Brain microvascular endothelial cell (primary cell): ENCODE measurements around the gene MYLK.
"Not testable (repeated sequence)": the region's sequence is repeated elsewhere in the genome, so short reads cannot be mapped to it uniquely, and the experiment has no call there.

Source experiments
- DNase-seq: peaks from one replicate; pipeline ENCODE4 v3.0.0-alpha.2; 2020
- H3K27ac ChIP-seq: fragments of 250-450 bp; sonication (Bioruptor Pico); 2 replicates; pipeline ENCODE4 v1.5.1; 2020; ENCODE audit warnings: mild to moderate bottlenecking, moderate library complexity
- H3K27me3 ChIP-seq: fragments of 250-450 bp; sonication (Bioruptor Pico); replicated peaks from 2 replicates; pipeline ENCODE4 v1.5.1; 2020; ENCODE audit warnings: mild to moderate bottlenecking
- H3K36me3 ChIP-seq: fragments of 250-450 bp; sonication (Bioruptor Pico); replicated peaks from 2 replicates; pipeline ENCODE4 v1.5.1; 2020; ENCODE audit warnings: mild to moderate bottlenecking
- H3K4me3 ChIP-seq: 2 replicates; pipeline ENCODE4 v1.5.1; 2011; ENCODE audit warnings: low read depth, mild to moderate bottlenecking, control low read depth, low read length, moderate library complexity
- in situ Hi-C: cut with HindIII; loops from 2 replicates; pipeline ENCODE4 v1.10.0; 2017; ENCODE audit warnings: low sequenced_read_pairs, low pct_ligation_motif_present
- TF ChIP-seq, protein P1 (sequence below): IDR thresholded peaks from 2 replicates; pipeline ENCODE4 v1.5.1; 2011; ENCODE audit warnings: low read depth, mild to moderate bottlenecking, moderate library complexity, low read length, control low read depth, inconsistent platforms; ENCODE audit errors: missing control alignments

MYLK gene

DNA sequence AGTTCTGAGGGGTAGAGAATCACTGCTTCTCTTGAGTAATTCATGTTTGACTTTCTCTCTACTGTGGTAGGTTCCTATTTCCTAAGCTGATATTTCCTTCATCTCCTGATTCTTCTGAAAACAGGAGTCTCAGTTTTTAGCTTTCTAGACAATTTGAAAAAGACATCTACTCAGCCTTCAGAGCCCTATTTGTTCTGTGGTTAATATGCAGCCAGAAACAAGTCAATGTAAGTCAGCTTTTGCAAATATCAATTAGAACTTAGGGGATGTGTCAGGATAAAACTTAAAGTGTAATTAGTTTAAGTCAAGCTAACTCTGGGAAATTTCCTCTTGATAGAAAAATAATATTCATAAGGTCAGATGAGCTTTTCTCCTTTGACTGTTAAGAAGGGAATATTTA is 277.6 kb downstream of the MYLK start:
- Histone ChIP-seq H3K36me3 (peaks cover 3% of the 10 kb centered on the region), H3K27ac (no peak overlapping the region), H3K4me3 (no peak overlapping the region), H3K27me3 (no peaks in the 10 kb centered on the region)
- no peak for DNase-seq
- in situ Hi-C loops = no loop called here
- TF ChIP-seq, protein P1, sequence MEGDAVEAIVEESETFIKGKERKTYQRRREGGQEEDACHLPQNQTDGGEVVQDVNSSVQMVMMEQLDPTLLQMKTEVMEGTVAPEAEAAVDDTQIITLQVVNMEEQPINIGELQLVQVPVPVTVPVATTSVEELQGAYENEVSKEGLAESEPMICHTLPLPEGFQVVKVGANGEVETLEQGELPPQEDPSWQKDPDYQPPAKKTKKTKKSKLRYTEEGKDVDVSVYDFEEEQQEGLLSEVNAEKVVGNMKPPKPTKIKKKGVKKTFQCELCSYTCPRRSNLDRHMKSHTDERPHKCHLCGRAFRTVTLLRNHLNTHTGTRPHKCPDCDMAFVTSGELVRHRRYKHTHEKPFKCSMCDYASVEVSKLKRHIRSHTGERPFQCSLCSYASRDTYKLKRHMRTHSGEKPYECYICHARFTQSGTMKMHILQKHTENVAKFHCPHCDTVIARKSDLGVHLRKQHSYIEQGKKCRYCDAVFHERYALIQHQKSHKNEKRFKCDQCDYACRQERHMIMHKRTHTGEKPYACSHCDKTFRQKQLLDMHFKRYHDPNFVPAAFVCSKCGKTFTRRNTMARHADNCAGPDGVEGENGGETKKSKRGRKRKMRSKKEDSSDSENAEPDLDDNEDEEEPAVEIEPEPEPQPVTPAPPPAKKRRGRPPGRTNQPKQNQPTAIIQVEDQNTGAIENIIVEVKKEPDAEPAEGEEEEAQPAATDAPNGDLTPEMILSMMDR = no peak

- Histone ChIP-seq H3K36me3 (peaks cover 3% of the 10 kb centered on the region), H3K27me3 (no peaks in the 10 kb centered on the region), H3K27ac (no peak overlapping the region), H3K4me3 (no peak overlapping the region)
- TF ChIP-seq, protein P1 = no peak
- no peak for DNase-seq
- in situ Hi-C loops = no loop called here
These were observed 278.3 kb downstream of the MYLK start for GRCh38 chr3:123605789-123606234.

- H3K36me3 ChIP-seq, in situ Hi-C loops, H3K27ac ChIP-seq, H3K27me3 ChIP-seq, DNase-seq, H3K4me3 ChIP-seq: not testable (repeated sequence)
These were observed 281.0 kb downstream of the MYLK start for GRCh38 chr3:123603153-123603552.

DNA sequence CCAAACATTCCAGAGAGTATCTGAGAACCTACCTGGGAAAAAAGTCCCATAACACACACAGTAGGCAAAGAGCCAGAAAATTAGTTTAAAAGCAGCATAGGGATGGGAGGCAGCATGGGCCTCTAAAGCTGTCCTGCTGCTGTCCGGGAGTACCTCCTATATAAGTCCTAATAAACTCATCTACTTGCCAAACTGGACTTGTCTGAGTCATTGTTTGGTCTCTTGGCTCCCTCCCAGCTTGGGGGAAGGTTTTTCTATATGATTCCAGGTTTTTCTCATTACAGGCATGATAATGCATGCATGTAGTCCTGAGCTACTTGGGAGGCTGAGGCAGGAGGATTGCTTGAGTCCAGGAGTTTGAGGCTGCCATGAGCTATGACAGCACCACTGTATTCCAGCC is 281.8 kb downstream of the MYLK start:
- no peaks in the 10 kb centered on the region for H3K27me3 ChIP-seq
- no peak overlapping the region for H3K27ac ChIP-seq
- DNase-seq = peak; percentile 88
- peaks cover 3% of the 10 kb centered on the region for H3K36me3 ChIP-seq
- in situ Hi-C loops = no loop called here
- TF ChIP-seq, protein P1 = no peak
- H3K4me3 ChIP-seq = no peak overlapping the region

- in situ Hi-C loops, H3K4me3 ChIP-seq, H3K36me3 ChIP-seq, H3K27ac ChIP-seq, DNase-seq, H3K27me3 ChIP-seq: not testable (repeated sequence)
These were observed 283.3 kb downstream of the MYLK start for GRCh38 chr3:123600863-123601262.

GRCh38 chr3:123597561-123597960 is 286.6 kb downstream of the MYLK start:
- in situ Hi-C loops = no loop called here
- Histone ChIP-seq H3K36me3 (no peaks in the 10 kb centered on the region), H3K4me3 (no peak overlapping the region), H3K27me3 (no peaks in the 10 kb centered on the region), H3K27ac (no peak overlapping the region)
- no peak for DNase-seq
- TF ChIP-seq, protein P1 = no peak

DNA sequence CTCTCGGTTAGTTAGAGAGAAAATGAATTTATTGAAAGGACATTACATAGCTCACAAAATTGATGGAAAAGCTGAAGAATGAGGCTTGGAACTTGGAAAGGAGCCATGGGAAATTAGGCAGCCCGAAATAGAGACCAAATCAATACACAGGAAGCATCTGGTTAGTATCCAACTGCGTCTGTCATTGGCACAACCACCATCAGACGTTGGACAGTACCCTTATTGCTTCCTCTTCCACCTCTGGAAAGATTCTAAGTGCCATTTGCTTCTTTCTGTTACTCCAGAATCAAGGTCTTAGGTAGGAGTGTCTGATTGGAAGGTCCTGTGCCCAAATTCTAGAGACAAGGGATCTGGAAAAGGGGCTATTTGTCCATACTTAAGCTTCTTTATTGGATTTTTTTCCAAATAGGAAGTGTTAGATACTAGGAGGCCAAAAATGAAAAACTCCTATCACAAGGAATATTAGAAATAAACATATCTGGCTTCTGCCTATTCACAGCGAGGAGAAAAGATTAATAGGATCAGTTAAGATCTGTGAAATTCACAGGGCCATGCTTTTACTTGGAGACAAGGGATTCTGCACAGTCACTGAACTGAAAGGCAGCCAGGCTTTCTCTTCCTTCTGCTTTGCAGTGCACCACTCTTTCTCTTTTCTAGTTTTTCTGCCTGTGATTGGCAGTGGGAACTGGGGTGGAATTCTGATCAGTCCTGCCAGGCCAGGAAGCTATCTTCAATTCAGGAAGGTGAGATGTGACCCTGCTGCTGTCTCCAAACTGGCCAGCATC is 288.5 kb downstream of the MYLK start:
- TF ChIP-seq, protein P1 = no peak
- in situ Hi-C loops = no loop called here
- H3K27me3 ChIP-seq = no peaks in the 10 kb centered on the region
- H3K36me3 ChIP-seq = no peaks in the 10 kb centered on the region
- no peak overlapping the region for H3K27ac ChIP-seq
- no peak for DNase-seq
- no peak overlapping the region for H3K4me3 ChIP-seq
